ENCODE measurements around the gene DOCK10. TPM values are rescaled to one million over a fixed set of nuclear protein-coding genes. Genes with fewer than 3 reads are reported as not detected.
A peak's percentile ranks its signal among the peaks of the same experiment; 100 is the strongest.

The DOCK10 gene
- total and polyA plus RNA-seq, 10 of the 15 experiments (the other 5 are each of a cell fraction or from before 2014, with no cell fraction given) = 16.9 to 120 (median 85.5) TPM

- Histone ChIP-seq H2AFZ (ENCODE audit: control insufficient read depth, low read depth, low read length) (no peak overlapping the region), H3K27ac (ENCODE audit: control insufficient read depth, insufficient read depth) (peak overlapping the region; percentile 47), H3K9me3 (replicated peaks; ENCODE audit: control insufficient read depth, insufficient read depth, low read length) (no peaks in the 10 kb centered on the region), H3K36me3 (ENCODE audit: control insufficient read depth in 2 of 2, insufficient read depth in 2 of 2, low read length in 1 of 2) (peaks cover 21 to 32% of the 10 kb centered on the region in 2 experiments), H3K79me2 (ENCODE audit: control insufficient read depth, insufficient read depth, low read length) (peaks cover 66% of the 10 kb centered on the region), H4K20me1 (ENCODE audit: control insufficient read depth, insufficient read depth) (peaks cover 2% of the 10 kb centered on the region; the same call in 1 of the 2 replicates), H3K4me2 (ENCODE audit: control insufficient read depth, insufficient read depth) (peak overlapping the region; percentile 67), H3K27me3 (replicated peaks in 1 of 2; ENCODE audit: control insufficient read depth in 2 of 2, insufficient read depth in 2 of 2, low read length in 1 of 2) (no peaks in the 10 kb centered on the region), H3K9ac (ENCODE audit: control insufficient read depth, insufficient read depth, low read length) (no peak overlapping the region), H3K4me3 (no peak overlapping the region), H3K4me1 (ENCODE audit: control insufficient read depth, insufficient read depth, low read length) (peaks cover 45% of the 10 kb centered on the region)
- 3% methylated on average over 2 of the region's 2 CpGs for WGBS (ENCODE audit: insufficient coverage, insufficient replicate concordance, low lambda C conversion rate, missing lambda C conversion rate)
- no TSS peak for BruUV-seq (replicated peaks)
- POLR2A ChIA-PET = interaction anchor here (0.7 to 1.0 kb wide), 3 partner anchors 27 to 413 kb away, joined by 3 to 7 read pairs (median 5); partner anchors contain the start of gene DOCK10
- SMC1A ChIA-PET (ENCODE audit: uncharacterized antibody, unreplicated experiment) = interaction anchor here (1.0 to 3.4 kb wide), 18 partner anchors 10 to 87 kb away, joined by 3 to 21 read pairs (median 6); no protein-coding TSS in a partner anchor
- RAD21 ChIA-PET (ENCODE audit: unreplicated experiment) = interaction anchor here (0.8 to 2.7 kb wide), 14 partner anchors 12 to 121 kb away, joined by 3 to 23 read pairs (median 4); no protein-coding TSS in a partner anchor
- in situ Hi-C loops (cut with MboI) = no loop called here
- peak; percentile 78 for ATAC-seq
- intact Hi-C loops (cut with micrococcal nuclease; ENCODE audit: unreplicated experiment) = loop anchor here (2.0 kb wide), 3 partner anchors 23 to 35 kb away; no protein-coding TSS in a partner anchor
- CTCF ChIA-PET = interaction anchor here (0.9 to 1.4 kb wide), 8 partner anchors 8 to 110 kb away, joined by 3 to 5 read pairs (median 3); no protein-coding TSS in a partner anchor
- peak; percentile 71 for DNase-seq (ENCODE audit: low read depth, low spot score)
- FAIRE-seq = no peak
- TF ChIP-seq, protein P1, sequence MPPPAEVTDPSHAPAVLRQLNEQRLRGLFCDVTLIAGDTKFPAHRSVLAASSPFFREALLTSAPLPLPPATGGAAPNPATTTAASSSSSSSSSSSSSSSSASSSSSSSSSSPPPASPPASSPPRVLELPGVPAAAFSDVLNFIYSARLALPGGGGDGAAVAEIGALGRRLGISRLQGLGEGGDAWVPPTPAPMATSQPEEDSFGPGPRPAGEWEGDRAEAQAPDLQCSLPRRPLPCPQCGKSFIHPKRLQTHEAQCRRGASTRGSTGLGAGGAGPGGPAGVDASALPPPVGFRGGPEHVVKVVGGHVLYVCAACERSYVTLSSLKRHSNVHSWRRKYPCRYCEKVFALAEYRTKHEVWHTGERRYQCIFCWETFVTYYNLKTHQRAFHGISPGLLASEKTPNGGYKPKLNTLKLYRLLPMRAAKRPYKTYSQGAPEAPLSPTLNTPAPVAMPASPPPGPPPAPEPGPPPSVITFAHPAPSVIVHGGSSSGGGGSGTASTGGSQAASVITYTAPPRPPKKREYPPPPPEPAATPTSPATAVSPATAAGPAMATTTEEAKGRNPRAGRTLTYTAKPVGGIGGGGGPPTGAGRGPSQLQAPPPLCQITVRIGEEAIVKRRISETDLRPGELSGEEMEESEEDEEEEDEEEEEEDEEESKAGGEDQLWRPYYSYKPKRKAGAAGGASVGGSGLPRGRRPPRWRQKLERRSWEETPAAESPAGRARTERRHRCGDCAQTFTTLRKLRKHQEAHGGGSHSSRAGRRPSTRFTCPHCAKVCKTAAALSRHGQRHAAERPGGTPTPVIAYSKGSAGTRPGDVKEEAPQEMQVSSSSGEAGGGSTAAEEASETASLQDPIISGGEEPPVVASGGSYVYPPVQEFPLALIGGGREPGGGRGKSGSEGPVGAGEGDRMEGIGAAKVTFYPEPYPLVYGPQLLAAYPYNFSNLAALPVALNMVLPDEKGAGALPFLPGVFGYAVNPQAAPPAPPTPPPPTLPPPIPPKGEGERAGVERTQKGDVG (CRISPR knock-in tag; IDR thresholded peaks at IDR 0.05) = no peak
- TF ChIP-seq CREM (IDR thresholded peaks at IDR 0.05; ENCODE audit: low read depth) (no peak), DPF2 (IDR thresholded peaks at IDR 0.05) (peak; percentile 96), SREBF1 (IDR thresholded peaks at IDR 0.05; ENCODE audit: low read length) (no peak), MAX (IDR thresholded peaks at IDR 0.05; ENCODE audit: low read depth, low read length) (no peak), E4F1 (IDR thresholded peaks at IDR 0.05; ENCODE audit: borderline replicate concordance, partially characterized antibody) (no peak), ZNF217 (IDR thresholded peaks at IDR 0.05) (peak; percentile 64; the same call in 1 of the 2 replicates), NRF1 (conservative IDR thresholded peaks at IDR 0.05; ENCODE audit: low read depth, low read length) (no peak), EGR1 (IDR thresholded peaks at IDR 0.05; ENCODE audit: borderline replicate concordance in 1 of 2, low read depth in 2 of 2, low read length in 2 of 2) (no peak), E2F8 (IDR thresholded peaks at IDR 0.05; ENCODE audit: low read depth, partially characterized antibody) (no peak)
These were observed 120.0 kb downstream of the DOCK10 start for GRCh38 chr2:224922142-224922727.
